ENCODE results near the gene XYLT1.
"Not testable (repeated sequence)": the region's sequence is repeated elsewhere in the genome, so short reads cannot be mapped to it uniquely, and the experiment has no call there.

The XYLT1 gene

GRCh38 chr16:17336530-17336900 is 134.2 kb downstream of the XYLT1 start:
- DNase-seq (ENCODE audit: low read depth, low spot score) = no peak

- DNase-seq (ENCODE audit: low read depth, low spot score) = no peak
Measured at GRCh38 chr16:17335826-17336529, 134.8 kb downstream of the XYLT1 start.

GRCh38 chr16:17335406-17335805 is 135.4 kb downstream of the XYLT1 start:
- not testable (repeated sequence) for DNase-seq (ENCODE audit: low read depth, low spot score)

GRCh38 chr16:17334096-17334495 is 136.7 kb downstream of the XYLT1 start:
- DNase-seq (ENCODE audit: low read depth, low spot score) = no peak

- no peak for DNase-seq (ENCODE audit: low read depth, low spot score)
Measured at GRCh38 chr16:17333229-17333628, 137.5 kb downstream of the XYLT1 start.

- no peak for DNase-seq (ENCODE audit: low read depth, low spot score)
Measured at GRCh38 chr16:17331991-17332390, 138.8 kb downstream of the XYLT1 start.

- DNase-seq (ENCODE audit: low read depth, low spot score) = no peak
Measured at GRCh38 chr16:17331071-17331607, 139.6 kb downstream of the XYLT1 start.

GRCh38 chr16:17330044-17330443 is 140.7 kb downstream of the XYLT1 start:
- no peak for DNase-seq (ENCODE audit: low read depth, low spot score)

- no peak for DNase-seq (ENCODE audit: low read depth, low spot score)
Measured at GRCh38 chr16:17329391-17329790, 141.4 kb downstream of the XYLT1 start.

- DNase-seq (ENCODE audit: low read depth, low spot score) = no peak
Measured at GRCh38 chr16:17328932-17329331, 141.8 kb downstream of the XYLT1 start.

GRCh38 chr16:17327664-17328335 is 143.0 kb downstream of the XYLT1 start:
- no peak for DNase-seq (ENCODE audit: low read depth, low spot score)

- DNase-seq (ENCODE audit: low read depth, low spot score) = no peak
Measured at GRCh38 chr16:17325476-17326143, 145.2 kb downstream of the XYLT1 start.

GRCh38 chr16:17324451-17324850 is 146.3 kb downstream of the XYLT1 start:
- DNase-seq (ENCODE audit: low read depth, low spot score) = no peak

GRCh38 chr16:17323171-17323570 is 147.6 kb downstream of the XYLT1 start:
- DNase-seq (ENCODE audit: low read depth, low spot score) = no peak

GRCh38 chr16:17321824-17322223 is 148.9 kb downstream of the XYLT1 start:
- DNase-seq (ENCODE audit: low read depth, low spot score) = no peak

GRCh38 chr16:17320009-17320408 is 150.8 kb downstream of the XYLT1 start:
- DNase-seq (ENCODE audit: low read depth, low spot score) = no peak

GRCh38 chr16:17318238-17318637 is 152.5 kb downstream of the XYLT1 start:
- no peak for DNase-seq (ENCODE audit: low read depth, low spot score)

GRCh38 chr16:17316005-17316404 is 154.8 kb downstream of the XYLT1 start:
- DNase-seq (ENCODE audit: low read depth, low spot score) = no peak

- no peak for DNase-seq (ENCODE audit: low read depth, low spot score)
Measured at GRCh38 chr16:17313793-17314547, 156.8 kb downstream of the XYLT1 start.

GRCh38 chr16:17313085-17313611 is 157.6 kb downstream of the XYLT1 start:
- DNase-seq (ENCODE audit: low read depth, low spot score) = no peak

- no peak for DNase-seq (ENCODE audit: low read depth, low spot score)
Measured at GRCh38 chr16:17312094-17312710, 158.6 kb downstream of the XYLT1 start.

All from activated CD4-positive, CD25-positive, alpha-beta regulatory T cell treated with anti-CD3 and anti-CD28 coated beads, Interleukin-2, amount 50 U/mL, for 16 hours (primary cell).